ENCODE measurements around the gene RIN3. TPM values are rescaled to one million over a fixed set of nuclear protein-coding genes. Genes with fewer than 3 reads are reported as not detected.

The RIN3 gene
- total and polyA plus RNA-seq, 10 of the 15 experiments (the other 5 are each of a cell fraction or from before 2014, with no cell fraction given), result 0.91 to 23.3 (median 6.3) TPM

DNA sequence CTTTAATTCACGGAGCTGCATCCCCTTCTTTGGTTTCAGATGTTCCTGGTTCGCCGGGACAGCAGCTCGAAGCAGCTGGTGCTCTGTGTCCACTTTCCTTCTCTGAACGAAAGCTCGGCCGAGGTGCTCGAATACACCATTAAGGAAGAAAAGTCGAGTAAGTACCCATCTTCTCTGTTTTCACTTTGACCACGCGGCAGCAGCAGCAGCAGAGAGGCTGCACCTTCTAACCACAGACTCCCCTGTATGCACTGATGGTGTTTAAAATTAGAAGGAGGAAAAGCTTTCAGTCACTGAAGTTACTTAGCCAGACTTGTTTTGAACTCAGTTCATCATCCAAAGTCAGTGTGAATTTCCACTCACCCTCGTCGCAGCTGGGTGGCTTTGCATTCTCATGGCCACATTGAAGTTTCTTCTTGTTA lies 63.8 kb downstream of the RIN3 start (continued):
- TF ChIP-seq, protein P1, sequence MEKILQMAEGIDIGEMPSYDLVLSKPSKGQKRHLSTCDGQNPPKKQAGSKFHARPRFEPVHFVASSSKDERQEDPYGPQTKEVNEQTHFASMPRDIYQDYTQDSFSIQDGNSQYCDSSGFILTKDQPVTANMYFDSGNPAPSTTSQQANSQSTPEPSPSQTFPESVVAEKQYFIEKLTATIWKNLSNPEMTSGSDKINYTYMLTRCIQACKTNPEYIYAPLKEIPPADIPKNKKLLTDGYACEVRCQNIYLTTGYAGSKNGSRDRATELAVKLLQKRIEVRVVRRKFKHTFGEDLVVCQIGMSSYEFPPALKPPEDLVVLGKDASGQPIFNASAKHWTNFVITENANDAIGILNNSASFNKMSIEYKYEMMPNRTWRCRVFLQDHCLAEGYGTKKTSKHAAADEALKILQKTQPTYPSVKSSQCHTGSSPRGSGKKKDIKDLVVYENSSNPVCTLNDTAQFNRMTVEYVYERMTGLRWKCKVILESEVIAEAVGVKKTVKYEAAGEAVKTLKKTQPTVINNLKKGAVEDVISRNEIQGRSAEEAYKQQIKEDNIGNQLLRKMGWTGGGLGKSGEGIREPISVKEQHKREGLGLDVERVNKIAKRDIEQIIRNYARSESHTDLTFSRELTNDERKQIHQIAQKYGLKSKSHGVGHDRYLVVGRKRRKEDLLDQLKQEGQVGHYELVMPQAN (conservative IDR thresholded peaks at IDR 0.05), result no peak; the same call in 1 of the 2 replicates
- TF ChIP-seq PML (IDR thresholded peaks at IDR 0.05; ENCODE audit: low read length), result no peak
- TF ChIP-seq CEBPB (IDR thresholded peaks at IDR 0.05; ENCODE audit: borderline replicate concordance in 1 of 2, low read depth in 2 of 2, low read length in 2 of 2), result no peak
- no peak for TF ChIP-seq FOS (IDR thresholded peaks at IDR 0.05; ENCODE audit: borderline replicate concordance, extremely low read depth, insufficient read length)
- no peak for TF ChIP-seq SUZ12 (IDR thresholded peaks at IDR 0.05; ENCODE audit: unreplicated experiment)
- peak; percentile 63; the same call in 1 of the 2 replicates for TF ChIP-seq CBFB (IDR thresholded peaks at IDR 0.05; ENCODE audit: low read depth)
- peak; percentile 57; the same call in 1 of the 2 replicates for TF ChIP-seq BCL11A (IDR thresholded peaks at IDR 0.05; ENCODE audit: low read depth, low read length)
- TF ChIP-seq, protein P2, sequence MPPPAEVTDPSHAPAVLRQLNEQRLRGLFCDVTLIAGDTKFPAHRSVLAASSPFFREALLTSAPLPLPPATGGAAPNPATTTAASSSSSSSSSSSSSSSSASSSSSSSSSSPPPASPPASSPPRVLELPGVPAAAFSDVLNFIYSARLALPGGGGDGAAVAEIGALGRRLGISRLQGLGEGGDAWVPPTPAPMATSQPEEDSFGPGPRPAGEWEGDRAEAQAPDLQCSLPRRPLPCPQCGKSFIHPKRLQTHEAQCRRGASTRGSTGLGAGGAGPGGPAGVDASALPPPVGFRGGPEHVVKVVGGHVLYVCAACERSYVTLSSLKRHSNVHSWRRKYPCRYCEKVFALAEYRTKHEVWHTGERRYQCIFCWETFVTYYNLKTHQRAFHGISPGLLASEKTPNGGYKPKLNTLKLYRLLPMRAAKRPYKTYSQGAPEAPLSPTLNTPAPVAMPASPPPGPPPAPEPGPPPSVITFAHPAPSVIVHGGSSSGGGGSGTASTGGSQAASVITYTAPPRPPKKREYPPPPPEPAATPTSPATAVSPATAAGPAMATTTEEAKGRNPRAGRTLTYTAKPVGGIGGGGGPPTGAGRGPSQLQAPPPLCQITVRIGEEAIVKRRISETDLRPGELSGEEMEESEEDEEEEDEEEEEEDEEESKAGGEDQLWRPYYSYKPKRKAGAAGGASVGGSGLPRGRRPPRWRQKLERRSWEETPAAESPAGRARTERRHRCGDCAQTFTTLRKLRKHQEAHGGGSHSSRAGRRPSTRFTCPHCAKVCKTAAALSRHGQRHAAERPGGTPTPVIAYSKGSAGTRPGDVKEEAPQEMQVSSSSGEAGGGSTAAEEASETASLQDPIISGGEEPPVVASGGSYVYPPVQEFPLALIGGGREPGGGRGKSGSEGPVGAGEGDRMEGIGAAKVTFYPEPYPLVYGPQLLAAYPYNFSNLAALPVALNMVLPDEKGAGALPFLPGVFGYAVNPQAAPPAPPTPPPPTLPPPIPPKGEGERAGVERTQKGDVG (CRISPR knock-in tag; IDR thresholded peaks at IDR 0.05), result no peak
- TF ChIP-seq, protein P3, sequence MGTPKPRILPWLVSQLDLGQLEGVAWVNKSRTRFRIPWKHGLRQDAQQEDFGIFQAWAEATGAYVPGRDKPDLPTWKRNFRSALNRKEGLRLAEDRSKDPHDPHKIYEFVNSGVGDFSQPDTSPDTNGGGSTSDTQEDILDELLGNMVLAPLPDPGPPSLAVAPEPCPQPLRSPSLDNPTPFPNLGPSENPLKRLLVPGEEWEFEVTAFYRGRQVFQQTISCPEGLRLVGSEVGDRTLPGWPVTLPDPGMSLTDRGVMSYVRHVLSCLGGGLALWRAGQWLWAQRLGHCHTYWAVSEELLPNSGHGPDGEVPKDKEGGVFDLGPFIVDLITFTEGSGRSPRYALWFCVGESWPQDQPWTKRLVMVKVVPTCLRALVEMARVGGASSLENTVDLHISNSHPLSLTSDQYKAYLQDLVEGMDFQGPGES (IDR thresholded peaks at IDR 0.05), result no peak
- TF ChIP-seq ZNF274 (IDR thresholded peaks at IDR 0.05; ENCODE audit: insufficient read depth, insufficient read length), result no peak
- TF ChIP-seq, protein P4, sequence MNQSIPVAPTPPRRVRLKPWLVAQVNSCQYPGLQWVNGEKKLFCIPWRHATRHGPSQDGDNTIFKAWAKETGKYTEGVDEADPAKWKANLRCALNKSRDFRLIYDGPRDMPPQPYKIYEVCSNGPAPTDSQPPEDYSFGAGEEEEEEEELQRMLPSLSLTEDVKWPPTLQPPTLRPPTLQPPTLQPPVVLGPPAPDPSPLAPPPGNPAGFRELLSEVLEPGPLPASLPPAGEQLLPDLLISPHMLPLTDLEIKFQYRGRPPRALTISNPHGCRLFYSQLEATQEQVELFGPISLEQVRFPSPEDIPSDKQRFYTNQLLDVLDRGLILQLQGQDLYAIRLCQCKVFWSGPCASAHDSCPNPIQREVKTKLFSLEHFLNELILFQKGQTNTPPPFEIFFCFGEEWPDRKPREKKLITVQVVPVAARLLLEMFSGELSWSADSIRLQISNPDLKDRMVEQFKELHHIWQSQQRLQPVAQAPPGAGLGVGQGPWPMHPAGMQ (IDR thresholded peaks at IDR 0.05; ENCODE audit: borderline replicate concordance), result no peak
- TF ChIP-seq STAT1 (conservative IDR thresholded peaks at IDR 0.05), result 0 out of 2 replicates have a peak, but pooled peaks have one; percentile 55
- no peak for TF ChIP-seq KDM1A (IDR thresholded peaks at IDR 0.05; ENCODE audit: borderline replicate concordance)
- peak; percentile 85; the same call in 1 of the 2 replicates for TF ChIP-seq PAX5 (IDR thresholded peaks at IDR 0.05; ENCODE audit: borderline replicate concordance, low read depth, low read length)
- TF ChIP-seq SPI1 (IDR thresholded peaks at IDR 0.05; ENCODE audit: borderline replicate concordance, insufficient read depth, low read depth, low read length), result no peak
- no peak for TF ChIP-seq ZNF622 (IDR thresholded peaks at IDR 0.05)
- TF ChIP-seq SMAD5 (IDR thresholded peaks at IDR 0.05; ENCODE audit: low read depth), result no peak
- TF ChIP-seq, protein P5, sequence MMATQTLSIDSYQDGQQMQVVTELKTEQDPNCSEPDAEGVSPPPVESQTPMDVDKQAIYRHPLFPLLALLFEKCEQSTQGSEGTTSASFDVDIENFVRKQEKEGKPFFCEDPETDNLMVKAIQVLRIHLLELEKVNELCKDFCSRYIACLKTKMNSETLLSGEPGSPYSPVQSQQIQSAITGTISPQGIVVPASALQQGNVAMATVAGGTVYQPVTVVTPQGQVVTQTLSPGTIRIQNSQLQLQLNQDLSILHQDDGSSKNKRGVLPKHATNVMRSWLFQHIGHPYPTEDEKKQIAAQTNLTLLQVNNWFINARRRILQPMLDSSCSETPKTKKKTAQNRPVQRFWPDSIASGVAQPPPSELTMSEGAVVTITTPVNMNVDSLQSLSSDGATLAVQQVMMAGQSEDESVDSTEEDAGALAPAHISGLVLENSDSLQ (IDR thresholded peaks at IDR 0.05), result peak; percentile 41; the same call in 1 of the 2 replicates
- TF ChIP-seq HDAC6 (IDR thresholded peaks at IDR 0.05; ENCODE audit: unreplicated experiment), result no peak
- TF ChIP-seq NR2F1 (conservative IDR thresholded peaks at IDR 0.05), result 0 out of 2 replicates have a peak, but pooled peaks have one; percentile 54
- TF ChIP-seq TCF3 (IDR thresholded peaks at IDR 0.05; ENCODE audit: borderline replicate concordance, insufficient read depth, low read depth, low read length), result 0 out of 2 replicates have a peak, but pooled peaks have one; percentile 35
- TF ChIP-seq HDAC2 (IDR thresholded peaks at IDR 0.05), result no peak
- no peak; the same call in 2 of the 3 replicates for TF ChIP-seq POU2F2 (IDR thresholded peaks at IDR 0.05; ENCODE audit: borderline replicate concordance, low read depth, low read length)
